Hepatocyte (in vitro differentiated cells): ENCODE data around the gene ANKMY2.

Experiments
- EZH2phosphoT487 ChIP-seq: fragments of 200-600 bp; sonication (generic); IDR thresholded peaks from one replicate; pipeline ENCODE4 v1.6.1; 2018; ENCODE audit warnings: antibody characterized with exemption, mild to moderate bottlenecking, low read depth, moderate library complexity; ENCODE audit not compliant: unreplicated experiment, severe bottlenecking
- TF ChIP-seq, protein P1 (sequence below): fragments of 200-600 bp; sonication (generic); IDR thresholded peaks from 2 replicates; pipeline ENCODE4 v1.5.1; 2016; ENCODE audit warnings: antibody characterized with exemption, mild to moderate bottlenecking; ENCODE audit not compliant: poor library complexity

- TF ChIP-seq, protein P1, sequence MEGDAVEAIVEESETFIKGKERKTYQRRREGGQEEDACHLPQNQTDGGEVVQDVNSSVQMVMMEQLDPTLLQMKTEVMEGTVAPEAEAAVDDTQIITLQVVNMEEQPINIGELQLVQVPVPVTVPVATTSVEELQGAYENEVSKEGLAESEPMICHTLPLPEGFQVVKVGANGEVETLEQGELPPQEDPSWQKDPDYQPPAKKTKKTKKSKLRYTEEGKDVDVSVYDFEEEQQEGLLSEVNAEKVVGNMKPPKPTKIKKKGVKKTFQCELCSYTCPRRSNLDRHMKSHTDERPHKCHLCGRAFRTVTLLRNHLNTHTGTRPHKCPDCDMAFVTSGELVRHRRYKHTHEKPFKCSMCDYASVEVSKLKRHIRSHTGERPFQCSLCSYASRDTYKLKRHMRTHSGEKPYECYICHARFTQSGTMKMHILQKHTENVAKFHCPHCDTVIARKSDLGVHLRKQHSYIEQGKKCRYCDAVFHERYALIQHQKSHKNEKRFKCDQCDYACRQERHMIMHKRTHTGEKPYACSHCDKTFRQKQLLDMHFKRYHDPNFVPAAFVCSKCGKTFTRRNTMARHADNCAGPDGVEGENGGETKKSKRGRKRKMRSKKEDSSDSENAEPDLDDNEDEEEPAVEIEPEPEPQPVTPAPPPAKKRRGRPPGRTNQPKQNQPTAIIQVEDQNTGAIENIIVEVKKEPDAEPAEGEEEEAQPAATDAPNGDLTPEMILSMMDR: no peak
- no peak for TF ChIP-seq EZH2phosphoT487
Observed at GRCh38 chr7:16645593-16646471, at the start of gene ANKMY2, which contains the start of gene BZW2.
